ENCODE results near the gene KIAA2012.

DNA sequence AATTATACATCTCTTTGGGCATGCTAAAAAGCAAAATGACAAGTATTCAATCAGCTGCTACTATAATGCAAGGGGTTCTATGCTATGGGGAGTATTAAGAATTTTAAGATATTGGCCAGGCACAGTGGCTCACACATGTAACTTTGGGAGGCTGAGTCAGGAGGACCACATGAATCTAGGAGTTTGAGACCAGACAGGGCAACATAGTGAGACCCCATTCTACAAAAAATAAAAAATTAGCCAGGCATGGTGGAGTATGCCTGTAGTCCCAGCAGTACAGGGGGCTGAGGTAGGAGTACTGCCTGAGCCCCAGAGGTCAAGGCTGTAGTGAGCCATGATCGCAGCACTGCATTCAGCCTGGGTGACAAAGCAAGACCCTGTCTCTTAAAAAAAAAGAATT, 5.5 kb upstream of the KIAA2012 start:
- TF ChIP-seq, protein P1, sequence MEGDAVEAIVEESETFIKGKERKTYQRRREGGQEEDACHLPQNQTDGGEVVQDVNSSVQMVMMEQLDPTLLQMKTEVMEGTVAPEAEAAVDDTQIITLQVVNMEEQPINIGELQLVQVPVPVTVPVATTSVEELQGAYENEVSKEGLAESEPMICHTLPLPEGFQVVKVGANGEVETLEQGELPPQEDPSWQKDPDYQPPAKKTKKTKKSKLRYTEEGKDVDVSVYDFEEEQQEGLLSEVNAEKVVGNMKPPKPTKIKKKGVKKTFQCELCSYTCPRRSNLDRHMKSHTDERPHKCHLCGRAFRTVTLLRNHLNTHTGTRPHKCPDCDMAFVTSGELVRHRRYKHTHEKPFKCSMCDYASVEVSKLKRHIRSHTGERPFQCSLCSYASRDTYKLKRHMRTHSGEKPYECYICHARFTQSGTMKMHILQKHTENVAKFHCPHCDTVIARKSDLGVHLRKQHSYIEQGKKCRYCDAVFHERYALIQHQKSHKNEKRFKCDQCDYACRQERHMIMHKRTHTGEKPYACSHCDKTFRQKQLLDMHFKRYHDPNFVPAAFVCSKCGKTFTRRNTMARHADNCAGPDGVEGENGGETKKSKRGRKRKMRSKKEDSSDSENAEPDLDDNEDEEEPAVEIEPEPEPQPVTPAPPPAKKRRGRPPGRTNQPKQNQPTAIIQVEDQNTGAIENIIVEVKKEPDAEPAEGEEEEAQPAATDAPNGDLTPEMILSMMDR (IDR thresholded peaks at IDR 0.05), result no peak
- no peak for TF ChIP-seq EZH2 (IDR thresholded peaks at IDR 0.05; ENCODE audit: borderline replicate concordance, insufficient read depth, low read depth, low read length, poor library complexity, severe bottlenecking)

Measured in B cell (primary cell).